DMS114 treated with DMSO at 0.1 percent for 48 hours (cell line): ENCODE results near the gene CPA5.

Experiments
- DNase-seq: peaks from one replicate; lab custom pipeline; 2025; ENCODE audit not compliant: unreplicated experiment; lab: John Stamatoyannopoulos, UW

Gene CPA5

GRCh38 chr7:130377178-130377577, 32.6 kb downstream of the CPA5 start:
- no peak for DNase-seq

- no peak for DNase-seq
These were observed 34.4 kb downstream of the CPA5 start for GRCh38 chr7:130379019-130379418.

GRCh38 chr7:130379532-130379920, 34.9 kb downstream of the CPA5 start:
- no peak for DNase-seq

- DNase-seq: no peak
These were observed 35.6 kb downstream of the CPA5 start, which contains the start of gene CPA1 for GRCh38 chr7:130379921-130380860. Gene CPA1, plus strand, starts transcription at chr7:130380494. Its CDS starts 27 bp downstream, at chr7:130380521.

- no peak for DNase-seq
These were observed 36.3 kb downstream of the CPA5 start for GRCh38 chr7:130380861-130381455.

GRCh38 chr7:130381468-130382312, 37.1 kb downstream of the CPA5 start:
- no peak for DNase-seq

- no peak for DNase-seq
These were observed 38.8 kb downstream of the CPA5 start for GRCh38 chr7:130383187-130383980.

GRCh38 chr7:130384371-130384801, 39.8 kb downstream of the CPA5 start:
- DNase-seq: no peak

- DNase-seq: no peak
These were observed 40.4 kb downstream of the CPA5 start for GRCh38 chr7:130384841-130385599.

GRCh38 chr7:130385600-130386066, 41.0 kb downstream of the CPA5 start:
- no peak for DNase-seq

- no peak for DNase-seq
These were observed 42.3 kb downstream of the CPA5 start for GRCh38 chr7:130386876-130387275.

- DNase-seq: no peak
These were observed 42.7 kb downstream of the CPA5 start for GRCh38 chr7:130387306-130387627.

- no peak for DNase-seq
These were observed 43.2 kb downstream of the CPA5 start for GRCh38 chr7:130387628-130388403.

GRCh38 chr7:130388671-130389070, 44.1 kb downstream of the CPA5 start:
- DNase-seq: no peak

- DNase-seq: no peak
These were observed 45.9 kb downstream of the CPA5 start for GRCh38 chr7:130390486-130390885.

- no peak for DNase-seq
These were observed 48.5 kb downstream of the CPA5 start for GRCh38 chr7:130393101-130393561.

- no peak for DNase-seq
These were observed 49.3 kb downstream of the CPA5 start for GRCh38 chr7:130393841-130394411.

- DNase-seq: no peak
These were observed 50.0 kb downstream of the CPA5 start for GRCh38 chr7:130394421-130395195.
